Sigmoid colon (tissue), 7 donors: Measurements from ENCODE around the gene EXOSC10. TPM values are rescaled to one million over a fixed set of nuclear protein-coding genes. Genes with fewer than 3 reads are reported as not detected.
"Not testable (repeated sequence)": the region's sequence is repeated elsewhere in the genome, so short reads cannot be mapped to it uniquely, and the experiment has no call there.

Source experiments
- DNase-seq: peaks from one replicate; pipeline ENCODE4 v3.0.0-alpha.2; 2019
- H3K27ac ChIP-seq, 4 donors: fragments of 200-600 bp; sonication (generic); one replicate each; pipeline ENCODE4 v1.5.1; 2016 to 2019; ENCODE audit warnings: mild to moderate bottlenecking in 1 of 4
- H3K27me3 ChIP-seq, 3 donors: fragments of 200-600 bp; sonication (generic); one replicate each; pipeline ENCODE4 v1.5.1; 2019; ENCODE audit warnings: mild to moderate bottlenecking in 1 of 3
- H3K36me3 ChIP-seq, 4 donors: fragments of 200-600 bp; sonication (generic); one replicate each; pipeline ENCODE4 v1.5.1; 2016 to 2019
- H3K4me1 ChIP-seq, 4 donors: fragments of 200-600 bp; sonication (generic); one replicate each; pipeline ENCODE4 v1.5.1; 2017 to 2019
- H3K4me3 ChIP-seq, 4 donors: fragments of 200-600 bp; sonication (generic); one replicate each; pipeline ENCODE4 v1.5.1; 2017 to 2019; ENCODE audit warnings: mild to moderate bottlenecking in 2 of 4, moderate library complexity in 1 of 4
- H3K9me3 ChIP-seq, 4 donors: fragments of 200-600 bp in 3 of 4; sonication (generic) in 3 of 4; one replicate each; pipeline versions ENCODE4 v1.5.1 to v1.6.1; 2013 to 2019
- CTCF ChIP-seq, 4 experiments: fragments of 450-650 bp in 3 of 4; fragments of 200-600 bp in 1 of 4; IDR thresholded peaks; one replicate each; pipeline ENCODE4 v1.5.1; 2016 to 2019; ENCODE audit warnings: antibody characterized with exemption in 4 of 4, mild to moderate bottlenecking in 3 of 4, moderate library complexity in 2 of 4
- EP300 ChIP-seq, 4 donors: sonication (generic); formaldehyde crosslinking; IDR thresholded peaks; one replicate each; pipeline ENCODE4 v1.6.1; 2017; ENCODE audit warnings: antibody characterized with exemption in 4 of 4
- POLR2A ChIP-seq, 2 donors: fragments of 450-650 bp; IDR thresholded peaks; one replicate each; pipeline ENCODE4 v1.6.1; 2016; ENCODE audit warnings: antibody characterized with exemption in 2 of 2, mild to moderate bottlenecking in 2 of 2, moderate library complexity in 2 of 2
- POLR2AphosphoS5 ChIP-seq, 4 donors: sonication (generic); formaldehyde crosslinking; IDR thresholded peaks; one replicate each; pipeline ENCODE4 v1.6.1; 2017; ENCODE audit warnings: antibody characterized with exemption in 4 of 4
- WGBS, 2 donors: extraction: QIAGEN DNeasy Blood & Tissue Kit; methylation state at CpG; one replicate each; pipeline ENCODE4 v1.1.7; 2013; 5-methylcytosine and 5-hydroxymethylcytosine counted together
- intact Hi-C: fragments of 100-400 bp; cut with DNase I; formaldehyde crosslinking; loops from one replicate; pipeline ENCODE4 v1.15.1; 2023
- polyA plus RNA-seq, 3 donors: library from polyadenylated mRNA; stranded (reverse); fragments of 200-250 nt; gene quantifications; one replicate each; pipeline ENCODE4 v1.2.3, GENCODE V29; 2013
- total RNA-seq, 4 donors: library from RNA; depleted of rRNA; stranded (reverse); fragments of >200 nt; gene quantifications; one replicate each; pipeline ENCODE4 v1.1.0, GENCODE V29; 2016
- donor health status: healthy with polysubstance abuse.
- donor health status: Bipolar disorder and iron deficiency.
- donor health status: healthy.

Gene EXOSC10
- total and polyA plus RNA-seq, 7 donors: 18.6 to 53.7 (median 38.8) TPM

- no peaks in the 10 kb centered on the region for H3K9me3 ChIP-seq
These were observed 45.9 kb downstream of the EXOSC10 start for GRCh38 chr1:11053758-11054137.

GRCh38 chr1:11052839-11053757 is 46.6 kb downstream of the EXOSC10 start:
- Histone ChIP-seq H3K9me3 (no peaks in the 10 kb centered on the region), H3K36me3 (peaks cover 0 to 34% (median 7%) of the 10 kb centered on the region in 4 donors), H3K27me3 (peaks cover 0 to 13% (median 0%) of the 10 kb centered on the region in 3 donors), H3K27ac (no peak overlapping the region), H3K4me3 (no peak overlapping the region), H3K4me1 (peaks cover 0 to 7% (median 0%) of the 10 kb centered on the region in 4 donors)
- WGBS, 2 donors: 23 to 33% methylated on average over 29 of the region's 29 CpGs
- intact Hi-C loops: no loop called here
- DNase-seq: no peak
- no peak for TF ChIP-seq EP300 (IDR thresholded peaks at IDR 0.05)
- TF ChIP-seq POLR2A (IDR thresholded peaks at IDR 0.05): no peak
- no peak for TF ChIP-seq CTCF (IDR thresholded peaks at IDR 0.05)

More at GRCh38 chr1:11053758-11054137, 45.9 kb downstream of the EXOSC10 start:
- Histone ChIP-seq H3K4me3 (no peak overlapping the region), H3K27ac (no peak overlapping the region), H3K27me3 (peaks cover 0 to 13% (median 0%) of the 10 kb centered on the region in 3 donors), H3K36me3 (peaks cover 0 to 36% (median 7%) of the 10 kb centered on the region in 4 donors), H3K4me1 (peaks cover 0 to 10% (median 5%) of the 10 kb centered on the region in 4 donors)
- intact Hi-C loops: no loop called here
- TF ChIP-seq CTCF (IDR thresholded peaks at IDR 0.05) (no peak), EP300 (IDR thresholded peaks at IDR 0.05) (no peak), POLR2AphosphoS5 (IDR thresholded peaks at IDR 0.05) (no peak), POLR2A (IDR thresholded peaks at IDR 0.05) (no peak)
- no peak for DNase-seq
- 62 to 74% methylated on average over 10 of the region's 10 CpGs for WGBS, 2 donors

- peaks cover 0 to 23% (median 7%) of the 10 kb centered on the region in 4 donors for H3K36me3 ChIP-seq
- no peak for DNase-seq
- no peaks in the 10 kb centered on the region for H3K9me3 ChIP-seq
- 45 to 56% methylated on average over 19 of the region's 19 CpGs for whole genome bisulfite sequencing, 2 donors
- H3K27ac ChIP-seq: no peak overlapping the region
- no peak overlapping the region for H3K4me3 ChIP-seq
- H3K27me3 ChIP-seq: peaks cover 0 to 13% (median 0%) of the 10 kb centered on the region in 3 donors
- peaks cover 0 to 7% (median 0%) of the 10 kb centered on the region in 4 donors for H3K4me1 ChIP-seq
- TF ChIP-seq EP300 (IDR thresholded peaks at IDR 0.05): no peak
- no peak for TF ChIP-seq POLR2A (IDR thresholded peaks at IDR 0.05)
- no peak for TF ChIP-seq POLR2AphosphoS5 (IDR thresholded peaks at IDR 0.05)
- no peak for TF ChIP-seq CTCF (IDR thresholded peaks at IDR 0.05)
- intact Hi-C loops: no loop called here
These were observed 47.7 kb downstream of the EXOSC10 start for GRCh38 chr1:11051781-11052511.

- peaks cover 0 to 15% (median 3%) of the 10 kb centered on the region in 4 donors for H3K36me3 ChIP-seq
- intact Hi-C loops, H3K27ac ChIP-seq, H3K9me3 ChIP-seq, H3K4me3 ChIP-seq, DNase-seq, H3K4me1 ChIP-seq: not testable (repeated sequence)
- H3K27me3 ChIP-seq: peaks cover 0 to 13% (median 0%) of the 10 kb centered on the region in 3 donors
- WGBS, 2 donors: 90 to 93% methylated on average over 10 of the region's 10 CpGs
These were observed 48.5 kb downstream of the EXOSC10 start for GRCh38 chr1:11051121-11051520.
